OCI-LY3 (cell line): ENCODE measurements around the gene C16orf92.
A peak's percentile ranks its signal among the peaks of the same experiment; 100 is the strongest.

Source experiments
- H2AFZ ChIP-seq: fragments of 200-600, 300-600 bp; shearing (Covaris generic); 2 replicates; pipeline ENCODE4 v1.6.0; 2014; ENCODE audit warnings: antibody characterized with exemption, low read depth, low read length
- H3K27ac ChIP-seq: fragments of 200-600, 300-600 bp; sonication (generic); 2 replicates; pipeline ENCODE4 v1.5.1; 2014; ENCODE audit warnings: mild to moderate bottlenecking, low read length, moderate library complexity, mixed read lengths
- H3K27me3 ChIP-seq: fragments of 200-600, 300-600 bp; sonication (generic); 2 replicates; pipeline ENCODE4 v1.6.1; 2014; ENCODE audit warnings: low read depth, low read length, mixed read lengths
- H3K36me3 ChIP-seq: fragments of 200-600, 300-600 bp; sonication (generic); replicated peaks from 2 replicates; pipeline ENCODE3; 2014; ENCODE audit warnings: low read depth, low read length, mixed read lengths
- H3K4me1 ChIP-seq: fragments of 300-600, 200-600 bp; sonication (generic); 2 replicates; pipeline ENCODE4 v1.6.1; 2014; ENCODE audit warnings: low read length, mixed read lengths
- H3K4me2 ChIP-seq: fragments of 200-600, 300-600 bp; sonication (generic); 2 replicates; pipeline ENCODE4 v1.6.1; 2014; ENCODE audit warnings: low read length, mixed read lengths
- H3K4me3 ChIP-seq: fragments of 300-600, 200-600 bp; sonication (generic); 2 replicates; pipeline ENCODE4 v1.5.1; 2014; ENCODE audit warnings: antibody characterized with exemption, mild to moderate bottlenecking, low read length, moderate library complexity
- H3K79me2 ChIP-seq: fragments of 300-600, 200-600 bp; shearing (Covaris generic); 2 replicates; pipeline ENCODE4 v1.6.1; 2014; ENCODE audit warnings: mild to moderate bottlenecking, low read length, mixed read lengths
- H3K9ac ChIP-seq: fragments of 300-600, 200-600 bp; shearing (Covaris generic); 2 replicates; pipeline ENCODE4 v1.6.0; 2014; ENCODE audit warnings: mild to moderate bottlenecking, low read length, moderate library complexity
- H3K9me3 ChIP-seq: fragments of 200-600, 300-600 bp; shearing (Covaris generic); 2 replicates; pipeline ENCODE4 v1.6.1; 2014; ENCODE audit warnings: low read length, mixed read lengths; ENCODE audit not compliant: insufficient read depth
- H4K20me1 ChIP-seq: fragments of 200-600, 300-600 bp; sonication (generic); 2 replicates; pipeline ENCODE4 v1.6.1; 2016; ENCODE audit warnings: low read length, mixed read lengths; ENCODE audit not compliant: insufficient read depth
- EZH2phosphoT487 ChIP-seq: fragments of 200-600 bp; shearing (Covaris generic); IDR thresholded peaks from 2 replicates; pipeline ENCODE4 v1.6.1; 2018; ENCODE audit warnings: antibody characterized with exemption, mixed run types, low read depth
- TF ChIP-seq, protein P1 (sequence below): fragments of 200-600, 300-600 bp; sonication (generic); IDR thresholded peaks from 2 replicates; pipeline ENCODE4 v1.5.1; 2014; ENCODE audit warnings: antibody characterized with exemption, low read length, low read depth

The C16orf92 gene

GRCh38 chr16:30067584-30067916 is 44.6 kb downstream of the C16orf92 start:
- H3K4me1 ChIP-seq, result peaks cover 18% of the 10 kb centered on the region
- H3K9ac ChIP-seq, result no peak overlapping the region
- H3K4me2 ChIP-seq, result peak overlapping the region; percentile 88; the same call in 1 of the 2 replicates
- H3K9me3 ChIP-seq, result no peaks in the 10 kb centered on the region
- peak overlapping the region; percentile 94; the same call in 1 of the 2 replicates for H3K4me3 ChIP-seq
- peaks cover 48% of the 10 kb centered on the region for H4K20me1 ChIP-seq
- no peak for TF ChIP-seq EZH2phosphoT487
- TF ChIP-seq, protein P1, sequence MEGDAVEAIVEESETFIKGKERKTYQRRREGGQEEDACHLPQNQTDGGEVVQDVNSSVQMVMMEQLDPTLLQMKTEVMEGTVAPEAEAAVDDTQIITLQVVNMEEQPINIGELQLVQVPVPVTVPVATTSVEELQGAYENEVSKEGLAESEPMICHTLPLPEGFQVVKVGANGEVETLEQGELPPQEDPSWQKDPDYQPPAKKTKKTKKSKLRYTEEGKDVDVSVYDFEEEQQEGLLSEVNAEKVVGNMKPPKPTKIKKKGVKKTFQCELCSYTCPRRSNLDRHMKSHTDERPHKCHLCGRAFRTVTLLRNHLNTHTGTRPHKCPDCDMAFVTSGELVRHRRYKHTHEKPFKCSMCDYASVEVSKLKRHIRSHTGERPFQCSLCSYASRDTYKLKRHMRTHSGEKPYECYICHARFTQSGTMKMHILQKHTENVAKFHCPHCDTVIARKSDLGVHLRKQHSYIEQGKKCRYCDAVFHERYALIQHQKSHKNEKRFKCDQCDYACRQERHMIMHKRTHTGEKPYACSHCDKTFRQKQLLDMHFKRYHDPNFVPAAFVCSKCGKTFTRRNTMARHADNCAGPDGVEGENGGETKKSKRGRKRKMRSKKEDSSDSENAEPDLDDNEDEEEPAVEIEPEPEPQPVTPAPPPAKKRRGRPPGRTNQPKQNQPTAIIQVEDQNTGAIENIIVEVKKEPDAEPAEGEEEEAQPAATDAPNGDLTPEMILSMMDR, result no peak
- no peak overlapping the region for H2AFZ ChIP-seq
- peaks cover 60% of the 10 kb centered on the region for H3K36me3 ChIP-seq
- peaks cover 63% of the 10 kb centered on the region for H3K79me2 ChIP-seq
- no peak overlapping the region for H3K27ac ChIP-seq
- no peaks in the 10 kb centered on the region for H3K27me3 ChIP-seq

DNA sequence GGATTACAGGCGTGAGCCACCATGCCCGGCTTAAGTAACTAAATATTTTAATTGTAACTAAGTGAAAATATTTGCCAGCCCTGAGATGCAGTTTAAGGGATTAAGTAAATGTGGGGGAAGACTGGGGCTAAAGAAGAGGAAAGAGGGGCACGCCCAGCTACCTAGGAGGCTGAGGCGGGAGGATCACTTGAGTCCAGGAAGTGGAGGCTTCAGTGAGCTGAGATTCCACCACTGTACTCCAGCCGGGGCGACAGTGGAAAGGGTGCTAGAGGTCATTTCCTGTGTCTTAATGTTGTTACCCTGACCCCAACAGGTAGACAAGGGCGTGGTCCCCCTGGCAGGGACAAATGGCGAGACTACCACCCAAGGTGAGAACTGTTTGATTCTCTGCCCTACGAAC is 45.3 kb downstream of the C16orf92 start:
- no peak for TF ChIP-seq EZH2phosphoT487
- TF ChIP-seq, protein P1, result no peak
- Histone ChIP-seq H2AFZ (no peak overlapping the region), H4K20me1 (peaks cover 48% of the 10 kb centered on the region), H3K9me3 (no peaks in the 10 kb centered on the region), H3K27ac (no peak overlapping the region), H3K4me1 (peaks cover 16% of the 10 kb centered on the region), H3K4me2 (no peak overlapping the region), H3K79me2 (peaks cover 63% of the 10 kb centered on the region), H3K27me3 (no peaks in the 10 kb centered on the region), H3K4me3 (no peak overlapping the region), H3K9ac (no peak overlapping the region), H3K36me3 (peaks cover 60% of the 10 kb centered on the region)

DNA sequence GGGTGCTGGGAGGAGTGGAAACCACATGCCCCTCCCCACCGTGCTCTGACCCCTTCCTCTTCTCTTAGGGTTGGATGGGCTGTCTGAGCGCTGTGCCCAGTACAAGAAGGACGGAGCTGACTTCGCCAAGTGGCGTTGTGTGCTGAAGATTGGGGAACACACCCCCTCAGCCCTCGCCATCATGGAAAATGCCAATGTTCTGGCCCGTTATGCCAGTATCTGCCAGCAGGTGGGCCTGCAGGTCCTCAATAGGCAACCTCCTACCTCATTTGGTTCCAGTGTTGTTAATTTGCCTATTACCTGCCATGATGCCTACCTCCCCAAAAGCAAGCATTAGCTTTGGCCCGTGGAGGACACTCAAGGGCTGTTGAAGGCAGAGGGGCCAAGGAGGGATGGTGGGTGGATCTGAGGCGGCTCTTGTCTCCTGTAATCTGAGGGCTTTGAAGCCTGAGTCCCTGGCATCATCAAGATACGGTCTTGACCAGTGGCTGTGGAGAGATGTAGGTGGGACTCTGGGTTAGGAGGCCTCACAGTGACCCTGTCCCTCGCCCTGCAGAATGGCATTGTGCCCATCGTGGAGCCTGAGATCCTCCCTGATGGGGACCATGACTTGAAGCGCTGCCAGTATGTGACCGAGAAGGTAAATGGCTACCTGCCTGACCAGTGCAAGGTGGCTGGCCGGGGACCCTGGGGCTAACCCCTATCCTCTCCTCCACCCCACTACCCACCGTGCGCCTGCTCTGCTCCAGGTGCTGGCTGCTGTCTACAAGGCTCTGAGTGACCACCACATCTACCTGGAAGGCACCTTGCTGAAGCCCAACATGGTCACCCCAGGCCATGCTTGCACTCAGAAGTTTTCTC is 46.0 kb downstream of the C16orf92 start:
- H3K79me2 ChIP-seq, result peaks cover 58% of the 10 kb centered on the region
- no peak overlapping the region for H2AFZ ChIP-seq
- no peaks in the 10 kb centered on the region for H3K27me3 ChIP-seq
- peaks cover 10% of the 10 kb centered on the region for H3K4me1 ChIP-seq
- no peak overlapping the region for H3K4me3 ChIP-seq
- no peak overlapping the region for H3K4me2 ChIP-seq
- H3K27ac ChIP-seq, result no peak overlapping the region
- no peak for TF ChIP-seq EZH2phosphoT487
- TF ChIP-seq, protein P1, result peak; percentile 28; the same call in 1 of the 2 replicates
- H3K9ac ChIP-seq, result no peak overlapping the region
- no peaks in the 10 kb centered on the region for H3K9me3 ChIP-seq
- peaks cover 64% of the 10 kb centered on the region for H3K36me3 ChIP-seq
- peaks cover 48% of the 10 kb centered on the region for H4K20me1 ChIP-seq

- Histone ChIP-seq H3K9me3 (no peaks in the 10 kb centered on the region), H3K4me1 (peaks cover 12% of the 10 kb centered on the region), H3K36me3 (peaks cover 64% of the 10 kb centered on the region), H4K20me1 (peaks cover 48% of the 10 kb centered on the region), H3K79me2 (peaks cover 50% of the 10 kb centered on the region), H3K27ac (no peak overlapping the region), H3K27me3 (no peaks in the 10 kb centered on the region), H3K4me3 (no peak overlapping the region), H3K9ac (no peak overlapping the region), H3K4me2 (no peak overlapping the region), H2AFZ (no peak overlapping the region)
- TF ChIP-seq, protein P1, result no peak
- no peak for TF ChIP-seq EZH2phosphoT487
Measured at GRCh38 chr16:30069611-30070462, 46.8 kb downstream of the C16orf92 start.
